AML-193 (cell line): ENCODE results near the gene ATP11A.

Source experiments
- DNase-seq, 2 experiments: peaks; one replicate each; lab custom pipeline; 2025; lab: John Stamatoyannopoulos, UW

ATP11A gene

GRCh38 chr13:112723771-112724170, 33.9 kb downstream of the ATP11A start:
- DNase-seq: no peak

GRCh38 chr13:112724788-112725345, 35.0 kb downstream of the ATP11A start:
- DNase-seq: no peak

GRCh38 chr13:112725346-112726015, 35.6 kb downstream of the ATP11A start:
- no peak for DNase-seq

GRCh38 chr13:112726016-112726767, 36.4 kb downstream of the ATP11A start:
- no peak for DNase-seq

GRCh38 chr13:112727581-112727980, 37.7 kb downstream of the ATP11A start:
- no peak for DNase-seq

- no peak for DNase-seq
Observed at GRCh38 chr13:112728375-112729126, 38.7 kb downstream of the ATP11A start.

GRCh38 chr13:112729408-112729807, 39.6 kb downstream of the ATP11A start:
- no peak for DNase-seq

GRCh38 chr13:112730157-112730671, 40.4 kb downstream of the ATP11A start:
- DNase-seq: no peak

GRCh38 chr13:112731667-112732616, 42.1 kb downstream of the ATP11A start:
- no peak for DNase-seq

- no peak for DNase-seq
Observed at GRCh38 chr13:112732679-112733078, 42.8 kb downstream of the ATP11A start.

GRCh38 chr13:112733112-112733511, 43.3 kb downstream of the ATP11A start:
- DNase-seq: no peak

GRCh38 chr13:112733661-112734379, 44.0 kb downstream of the ATP11A start:
- no peak for DNase-seq

GRCh38 chr13:112734696-112735547, 45.1 kb downstream of the ATP11A start:
- no peak for DNase-seq

- DNase-seq: no peak
Observed at GRCh38 chr13:112735791-112736190, 46.0 kb downstream of the ATP11A start.

- no peak for DNase-seq
Observed at GRCh38 chr13:112737294-112737693, 47.5 kb downstream of the ATP11A start.

GRCh38 chr13:112738606-112739005, 48.8 kb downstream of the ATP11A start:
- DNase-seq: no peak

GRCh38 chr13:112740502-112741131, 50.8 kb downstream of the ATP11A start:
- no peak for DNase-seq

- DNase-seq: no peak
Observed at GRCh38 chr13:112741185-112741755, 51.4 kb downstream of the ATP11A start.
